Posterior vena cava (tissue), 2 donors: Measurements from ENCODE around the gene S100A13. TPM values are rescaled to one million over a fixed set of nuclear protein-coding genes. Genes with fewer than 3 reads are reported as not detected.

ENCODE experiments used
- DNase-seq: peaks from one replicate; pipeline ENCODE4 v3.0.0-alpha.2; 2020; ENCODE audit warnings: low spot score
- intact Hi-C, 2 donors: fragments of 100-400 bp; cut with DNase I; formaldehyde crosslinking; loops; one replicate each; pipeline versions ENCODE4 v1.14.1 to v1.14.2; 2022 to 2023
- total RNA-seq, 2 donors: library from RNA; stranded (reverse); fragmentation: NEBNext Ultra II Directional; extraction: Animal tissue kit (Norgen Biotek cat#: 25700); gene quantifications; one replicate each; pipeline ENCODE4 v1.2.1, GENCODE V29; 2021
- donor health status: DM: yes; HTN: yes; CAD: no.
- donor health status: DM: yes; HTN: yes; CAD: no.

The S100A13 gene
- total RNA-seq, 2 donors from 2014 or later: 149 to 167 TPM

DNA sequence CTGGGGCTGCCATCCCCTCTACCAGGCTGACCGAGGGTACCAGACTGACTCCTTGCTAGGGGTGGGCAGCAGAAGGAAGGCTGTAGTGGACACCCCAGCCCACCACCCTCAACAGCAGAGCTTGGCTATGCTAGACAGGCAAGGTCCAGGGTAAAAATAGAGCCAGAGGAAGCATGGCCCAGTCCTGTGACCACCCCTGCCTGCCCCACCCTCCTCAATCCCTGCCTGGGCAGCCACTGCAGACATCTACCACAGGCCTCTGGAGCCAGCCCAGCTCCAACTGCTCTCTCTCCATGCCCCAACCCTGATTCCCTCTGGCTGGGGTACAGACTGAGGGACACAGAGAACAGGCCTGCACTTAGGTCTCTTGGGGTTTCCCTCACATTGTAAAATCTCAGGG, 2.7 kb upstream of the S100A13 start:
- intact Hi-C loops: no loop called here
- DNase-seq: no peak

DNA sequence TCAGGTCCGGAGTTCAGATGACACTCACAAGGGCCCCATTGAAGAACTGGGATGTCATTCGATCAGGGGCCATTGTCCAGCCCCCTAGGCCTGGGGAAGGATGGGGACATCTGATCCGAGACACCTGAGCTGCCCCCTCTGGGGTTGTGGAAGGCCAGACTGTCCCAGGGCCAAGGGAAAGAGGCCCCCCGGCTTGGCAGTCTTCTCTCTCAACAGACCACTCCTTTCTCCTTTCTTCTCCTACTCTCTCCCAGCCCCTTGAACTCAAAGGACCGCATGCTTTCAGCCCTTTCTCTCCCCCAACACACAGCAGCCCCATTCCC, 2.0 kb upstream of the S100A13 start:
- DNase-seq: no peak
- intact Hi-C loops: no loop called here

GRCh38 chr1:153628638-153629342, 1.5 kb upstream of the S100A13 start:
- intact Hi-C loops: no loop called here
- no peak for DNase-seq

DNA sequence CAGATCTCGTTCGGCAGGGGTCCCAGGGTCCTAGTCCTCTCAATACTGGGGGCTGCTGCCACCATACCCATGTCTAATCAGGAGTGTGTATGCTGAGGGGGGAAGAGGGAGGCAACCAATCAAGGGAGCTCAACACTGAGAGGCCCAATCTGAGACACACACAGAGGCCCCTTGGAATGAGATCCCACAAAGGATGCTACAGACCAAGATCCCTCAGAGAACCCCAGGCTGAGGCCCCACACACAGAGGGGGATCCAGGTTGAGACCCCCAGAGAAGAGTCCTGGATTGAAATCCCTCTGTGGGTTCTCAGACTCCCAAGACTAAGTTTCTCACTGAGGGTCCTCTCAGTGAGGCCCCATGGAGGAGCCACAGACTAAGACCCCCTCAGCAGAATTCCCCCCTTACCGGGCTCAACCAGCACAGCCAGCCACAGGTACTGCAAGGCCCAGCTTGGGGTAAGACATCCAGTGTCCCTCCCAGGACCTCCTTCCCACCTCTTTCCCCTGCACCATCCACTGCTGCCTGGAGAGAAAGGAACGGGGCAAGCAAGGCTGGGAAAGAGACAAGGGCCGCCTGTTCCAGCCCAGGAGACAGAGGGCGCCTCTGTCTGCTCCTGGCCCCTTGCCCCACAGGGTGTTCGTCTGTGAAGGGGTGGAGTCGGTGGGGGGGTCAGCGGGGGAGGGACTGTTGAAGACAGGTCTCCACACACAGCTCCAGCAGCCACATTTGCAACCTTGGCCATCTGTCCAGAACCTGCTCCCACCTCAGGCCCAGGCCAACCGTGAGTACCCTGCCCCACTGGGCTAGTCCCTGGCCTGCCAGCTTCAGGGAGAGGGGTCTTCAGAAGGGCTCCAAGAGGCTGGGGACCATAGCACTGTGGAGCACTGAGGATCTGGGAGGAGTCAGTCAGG, 666 bp upstream of the S100A13 start, which contains the start of gene S100A1:
Gene S100A1 (plus strand): TSS at position 720 of the 912 bp plus-strand sequence. CDS start 2,088 bp downstream, outside the sequence.
- intact Hi-C loops: no loop called here

GRCh38 chr1:153626477-153626903, 815 bp downstream of the S100A13 start:
- intact Hi-C loops: no loop called here
- no peak for DNase-seq

More for the DNA sequence above, 666 bp upstream of the S100A13 start, which contains the start of gene S100A1:
- DNase-seq: no peak

DNA sequence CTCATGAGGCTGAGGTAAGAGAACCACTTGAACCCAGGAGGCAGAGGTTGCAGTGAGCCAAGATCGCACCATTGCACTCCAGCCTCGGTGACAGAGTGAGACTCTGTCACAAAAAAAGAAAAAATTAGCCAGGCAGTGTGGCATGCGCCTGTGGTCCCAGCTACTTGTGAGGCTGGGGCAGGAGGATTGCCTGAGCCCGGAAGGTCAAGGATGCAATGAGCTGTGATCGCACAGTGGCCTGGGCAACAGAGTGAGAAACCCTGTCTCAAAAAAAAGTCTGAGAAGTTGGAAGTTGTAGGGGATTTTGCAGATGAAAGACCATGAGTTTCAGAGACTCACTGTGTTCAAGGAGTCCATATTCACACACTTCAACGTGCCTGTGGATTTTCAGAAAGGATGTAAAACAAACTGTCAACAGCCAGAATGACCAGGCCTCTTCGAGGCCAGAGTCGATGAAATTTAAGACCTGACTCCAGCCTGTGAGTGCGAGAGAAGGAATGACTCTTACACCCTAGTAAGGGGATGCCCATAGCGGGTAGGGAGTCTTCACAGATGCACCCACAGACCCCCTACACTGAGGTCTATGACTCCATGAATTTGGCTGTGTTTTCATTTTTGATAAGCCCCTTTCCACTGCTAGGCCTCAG, 2.2 kb downstream of the S100A13 start:
- intact Hi-C loops: loop anchor here in 1 of 2 donors (5.0 kb wide), 1 partner anchor 53 kb away; no protein-coding TSS in a partner anchor
- DNase-seq: no peak

DNA sequence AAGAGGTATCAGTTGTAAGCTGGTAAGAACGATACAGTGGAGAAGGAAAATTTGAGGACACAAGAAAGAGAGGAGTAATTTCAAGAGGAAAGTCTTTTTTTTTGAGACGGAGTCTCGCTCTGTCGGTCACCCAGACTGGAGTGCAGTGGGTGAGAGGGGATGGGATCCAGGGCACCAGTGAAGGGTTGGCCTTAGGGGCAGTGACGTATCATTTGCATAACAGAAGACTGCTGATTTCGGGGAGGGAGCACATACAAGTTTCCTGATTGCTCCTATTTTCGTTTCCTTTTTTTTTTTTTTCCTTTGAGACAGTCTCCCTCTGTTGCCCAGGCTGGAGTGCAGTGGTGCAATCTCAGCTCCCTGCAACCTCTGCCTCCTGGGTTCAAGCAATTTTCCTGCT, 4.2 kb downstream of the S100A13 start:
- no peak for DNase-seq
- intact Hi-C loops: loop anchor here in 1 of 2 donors (5.0 kb wide), 1 partner anchor 51 kb away; no protein-coding TSS in a partner anchor

DNA sequence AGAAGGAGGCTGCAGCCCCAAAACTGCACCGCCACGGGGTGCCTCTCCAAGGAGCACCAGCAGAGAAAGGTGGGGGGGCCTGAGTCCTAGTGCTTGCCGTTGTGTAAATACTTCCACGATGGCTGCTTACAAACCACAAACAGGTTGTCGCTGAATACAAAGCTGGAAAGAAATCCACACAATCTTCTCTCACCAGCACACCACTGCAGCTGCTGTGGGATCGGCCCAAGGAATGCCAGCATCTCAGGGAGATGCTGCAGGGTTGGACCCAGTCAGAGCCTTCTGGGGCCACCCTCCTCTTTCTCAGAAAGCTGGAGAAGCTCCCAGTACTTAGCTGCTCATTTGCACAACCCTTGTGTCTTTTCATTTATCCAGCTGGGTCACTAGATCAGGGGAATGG, 8.1 kb downstream of the S100A13 start:
- intact Hi-C loops: loop anchor here in 1 of 2 donors (5.0 kb wide), 1 partner anchor 47 kb away; no protein-coding TSS in a partner anchor
- DNase-seq: no peak

DNA sequence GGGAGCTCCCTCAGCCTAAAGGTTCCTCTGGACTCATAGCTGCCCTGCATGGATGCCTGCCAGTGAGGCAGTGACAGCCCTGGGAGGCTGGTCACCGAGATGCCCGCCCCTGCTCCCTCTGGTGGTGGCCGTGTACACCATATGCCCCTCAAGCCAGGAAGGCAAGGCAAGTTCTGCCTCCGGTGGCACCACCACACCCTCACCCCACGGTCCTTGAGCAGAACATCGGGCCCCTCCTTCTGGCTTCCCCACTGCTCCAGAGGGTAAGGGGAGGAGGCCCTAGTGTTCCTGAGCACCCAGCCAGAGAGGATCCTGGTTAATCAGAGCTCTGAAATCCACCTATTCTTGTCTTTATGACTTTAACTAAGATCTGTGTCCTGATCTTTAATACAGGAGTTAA, 9.6 kb downstream of the S100A13 start:
- intact Hi-C loops: loop anchor here in 1 of 2 donors (5.0 kb wide), 1 partner anchor 45 kb away; no protein-coding TSS in a partner anchor
- DNase-seq: peak; percentile 93

- DNase-seq: no peak
- intact Hi-C loops: loop anchor here in 1 of 2 donors (5.0 kb wide), 1 partner anchor 45 kb away; no protein-coding TSS in a partner anchor
These were observed 10.4 kb downstream of the S100A13 start for GRCh38 chr1:153616917-153617311.

DNA sequence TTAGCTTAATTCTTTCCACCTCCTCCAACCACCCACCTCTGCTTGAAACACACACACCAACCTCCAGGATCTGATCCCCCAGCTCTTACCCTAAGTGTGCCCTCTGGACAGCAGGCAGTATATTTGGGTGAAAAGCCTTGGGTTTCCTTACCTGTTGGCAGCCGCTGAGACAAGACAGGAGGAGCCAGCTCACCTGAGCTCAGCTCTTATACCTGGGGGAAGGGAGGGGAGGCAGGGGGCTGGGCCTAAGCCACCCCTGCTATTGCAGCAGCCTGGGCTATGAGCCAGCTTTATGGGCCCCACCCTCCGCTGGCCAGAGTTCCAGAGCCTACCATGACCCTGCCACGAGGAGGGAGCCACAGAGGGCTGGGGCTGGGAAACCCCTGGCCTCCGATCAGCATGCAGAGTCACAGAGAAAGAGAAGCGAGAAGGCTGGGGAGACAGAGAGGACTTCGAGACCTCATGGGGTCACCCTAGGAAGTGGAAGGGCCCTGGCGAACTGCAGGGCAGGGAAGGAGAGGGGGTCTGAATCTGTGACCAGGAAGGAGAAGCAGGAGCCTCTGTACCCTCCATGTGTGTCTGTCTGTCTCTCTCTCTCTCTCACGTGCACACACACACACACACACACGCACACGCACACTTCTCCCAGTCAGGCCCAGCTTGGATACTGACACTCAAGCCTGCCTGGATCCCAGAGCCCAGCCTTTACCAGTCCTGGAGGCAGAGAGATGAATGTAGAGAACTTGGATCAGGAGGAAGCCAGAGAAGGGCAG, 11.0 kb downstream of the S100A13 start, which contains the start of gene S100A14:
Gene S100A14 (minus strand): TSS at position 182 of the 773 bp plus-strand sequence. CDS start 467 bp downstream, outside the sequence.
- intact Hi-C loops: loop anchor here in 1 of 2 donors (5.0 kb wide), 1 partner anchor 44 kb away; no protein-coding TSS in a partner anchor
- peak; percentile 81 for DNase-seq

- intact Hi-C loops: loop anchor here in 1 of 2 donors (5.0 kb wide), 1 partner anchor 43 kb away; no protein-coding TSS in a partner anchor
- no peak for DNase-seq
These were observed 11.9 kb downstream of the S100A13 start for GRCh38 chr1:153615406-153615805.

DNA sequence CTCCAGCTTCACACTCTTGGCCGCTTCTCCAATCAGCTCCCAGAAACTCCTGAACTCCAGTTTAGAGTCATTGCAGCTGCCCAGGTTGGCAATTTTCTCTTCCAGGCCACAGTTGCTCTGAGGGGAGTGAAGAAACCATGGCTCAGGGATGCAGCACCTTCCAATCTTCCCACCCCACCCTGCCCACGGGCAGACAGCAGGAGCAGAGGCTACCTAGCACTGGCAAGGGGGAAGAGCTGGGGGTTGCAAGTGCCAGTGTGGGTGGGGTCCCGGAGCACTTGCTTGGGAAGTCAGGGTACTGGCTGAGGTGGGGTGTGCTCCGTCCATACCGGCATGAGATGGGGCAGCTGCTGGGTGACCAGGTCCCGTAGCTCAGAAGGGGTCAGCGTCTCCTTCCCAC, 12.4 kb downstream of the S100A13 start:
- no peak for DNase-seq
- intact Hi-C loops: loop anchor here (5.0 kb wide), 2 partner anchors 43 to 1783 kb away; partner anchors contain the start of gene RORC (in 1 of the 2)

DNA sequence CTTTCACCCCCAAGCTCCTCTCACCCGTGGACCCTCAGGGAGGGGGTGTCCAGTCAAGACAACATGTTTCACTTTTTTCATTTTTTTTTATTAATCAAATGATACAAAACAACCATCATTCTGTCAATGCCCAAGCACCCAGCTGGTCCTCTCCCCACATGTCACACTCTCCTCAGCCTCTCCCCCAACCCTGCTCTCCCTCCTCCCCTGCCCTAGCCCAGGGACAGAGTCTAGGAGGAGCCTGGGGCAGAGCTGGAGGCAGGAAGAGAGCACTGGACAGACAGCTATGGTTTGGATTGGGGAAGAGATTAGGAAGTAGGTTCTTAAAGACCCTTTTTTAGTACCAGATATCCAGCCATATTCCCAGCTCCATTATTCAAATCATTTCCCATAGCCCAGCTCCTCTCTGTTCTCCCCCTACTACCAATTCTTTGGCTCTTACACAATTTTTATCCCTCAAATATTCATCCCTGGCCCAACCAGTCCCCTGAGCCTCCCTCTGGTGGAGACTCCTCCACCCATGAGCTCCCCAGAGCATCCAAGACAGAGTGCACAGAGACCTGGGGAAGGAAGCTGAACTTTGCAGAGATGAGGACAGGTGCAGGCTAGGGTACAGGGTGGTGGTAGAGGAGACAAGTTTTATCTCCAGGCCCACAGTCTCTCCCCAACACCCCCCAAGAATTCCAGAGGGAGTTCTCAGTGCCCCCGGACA, 13.0 kb downstream of the S100A13 start:
- no peak for DNase-seq

GRCh38 chr1:153613406-153613805, 13.9 kb downstream of the S100A13 start:
- DNase-seq: no peak
- intact Hi-C loops: loop anchor here in 1 of 2 donors (5.0 kb wide), 1 partner anchor 1781 kb away; the partner anchor contains the start of gene RORC

More for the DNA sequence above, 13.0 kb downstream of the S100A13 start:
- intact Hi-C loops: loop anchor here in 1 of 2 donors (5.0 kb wide), 1 partner anchor 1782 kb away; the partner anchor contains the start of gene RORC

GRCh38 chr1:153612755-153613331, 14.5 kb downstream of the S100A13 start, which contains the start of gene S100A16:
Gene S100A16, minus strand, starts transcription at chr1:153613137. Its CDS starts 4,986 bp downstream, at chr1:153608151.
- peak; percentile 91 for DNase-seq
- intact Hi-C loops: loop anchor here in 1 of 2 donors (5.0 kb wide), 1 partner anchor 1781 kb away; the partner anchor contains the start of gene RORC
